ENCODE results near the gene PYM1. TPM values are rescaled to one million over a fixed set of nuclear protein-coding genes. Genes with fewer than 3 reads are reported as not detected.

The PYM1 gene
- total RNA-seq, 1 experiment from 2014 or later, result 24.8 TPM

DNA sequence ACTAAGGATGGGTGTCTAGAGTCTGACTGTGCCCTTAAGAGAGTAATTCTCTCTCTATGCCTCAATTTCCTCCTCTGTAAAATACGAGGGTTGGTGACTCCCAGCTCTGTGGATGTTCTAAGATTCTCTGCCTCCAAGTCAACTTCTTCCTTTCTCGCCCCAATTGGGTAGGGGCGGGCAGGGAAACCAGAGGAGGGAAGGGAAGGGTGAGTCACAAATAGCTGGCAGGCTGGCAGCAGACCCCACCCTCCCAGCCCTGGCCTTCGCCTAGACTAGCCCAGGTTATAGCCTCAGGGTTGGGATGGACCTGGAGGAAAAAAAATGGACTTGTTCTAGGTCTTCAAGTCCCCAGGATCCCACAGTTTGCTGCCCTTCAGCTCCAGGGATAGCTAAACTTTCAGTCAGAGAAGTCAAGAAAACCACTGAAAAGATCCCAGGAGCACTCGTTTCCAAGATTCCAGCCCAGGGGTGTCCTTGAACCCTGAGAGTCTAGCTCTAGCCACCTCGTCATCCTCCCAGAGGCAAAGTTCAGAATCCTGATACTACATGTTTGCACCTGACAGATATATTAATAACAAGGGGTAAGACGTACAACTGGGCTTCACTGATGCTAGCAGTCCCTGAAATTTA, 5.6 kb upstream of the PYM1 start:
- H2AFZ ChIP-seq (ENCODE audit: low read depth, low read length, poor library complexity, severe bottlenecking), result no peak overlapping the region
- peak; percentile 22 for DNase-seq (ENCODE audit: low read depth, low spot score)
- no peaks in the 10 kb centered on the region for H4K20me1 ChIP-seq (ENCODE audit: insufficient read depth)
- peak overlapping the region; percentile 91 for H3K4me2 ChIP-seq (ENCODE audit: low read length)
- peaks cover 27 to 67% of the 10 kb centered on the region in 2 experiments for H3K4me1 ChIP-seq (ENCODE audit: control insufficient read depth in 1 of 2, insufficient read depth in 2 of 2, low read length in 2 of 2)
- intact Hi-C loops (cut with micrococcal nuclease), result loop anchor here (5.0 kb wide), 1 partner anchor 109 kb away; the partner anchor contains the start of gene RPS26
- peak overlapping the region; percentile 54; the same call in 1 of the 2 replicates for H3K27ac ChIP-seq (ENCODE audit: low read depth, low read length)
- H3K79me2 ChIP-seq (ENCODE audit: insufficient read depth, low read length), result no peaks in the 10 kb centered on the region
- TF ChIP-seq YY1 (IDR thresholded peaks at IDR 0.05; ENCODE audit: extremely low read depth, insufficient replicate concordance, low read depth, low read length) (no peak), CBX3 (IDR thresholded peaks at IDR 0.05; ENCODE audit: low read depth) (no peak), POLR2AphosphoS5 (IDR thresholded peaks at IDR 0.05; ENCODE audit: low read depth, low read length) (peak; percentile 56), POLR2A (IDR thresholded peaks at IDR 0.05; ENCODE audit: borderline replicate concordance, extremely low read depth, insufficient read depth, insufficient read length) (no peak), SRF (IDR thresholded peaks at IDR 0.05; ENCODE audit: low read depth) (no peak), SP1 (IDR thresholded peaks at IDR 0.05; ENCODE audit: low read depth) (no peak)
- ATAC-seq, result peak; percentile 31
- H3K9ac ChIP-seq (ENCODE audit: low read length), result peak overlapping the region; percentile 73
- H3K36me3 ChIP-seq (ENCODE audit: control insufficient read depth in 1 of 2, insufficient read depth in 2 of 2, low read length in 2 of 2), result no peaks in the 10 kb centered on the region
- RAD21 ChIA-PET (ENCODE audit: low non-redundant PET in 1 of 2, low total read pairs in 2 of 2, uncharacterized antibody in 2 of 2, unreplicated experiment in 2 of 2), result no interaction called here
- no TSS peak for BruUV-seq (replicated peaks)
- CTCF ChIA-PET, result interaction anchor here (1.1 to 2.1 kb wide), 3 partner anchors 62 to 195 kb away, joined by 3 to 10 read pairs (median 4); no protein-coding TSS in a partner anchor
- H3K9me2 ChIP-seq (ENCODE audit: insufficient read depth), result no peaks in the 10 kb centered on the region
- POLR2A ChIA-PET, result interaction anchor here (0.8 to 1.9 kb wide), 4 partner anchors 13 to 171 kb away, joined by 3 to 7 read pairs (median 3); partner anchors contain the start of genes DNAJC14, PA2G4 and RAB5B
- peak overlapping the region; percentile 71 to 74 for H3K4me3 ChIP-seq (replicated peaks in 1 of 2; ENCODE audit: low read depth in 1 of 2, low read length in 2 of 2)
- H3K9me3 ChIP-seq (ENCODE audit: control insufficient read depth in 1 of 2, insufficient read depth in 1 of 2, low read depth in 1 of 2, low read length in 2 of 2), result no peaks in the 10 kb centered on the region
- no peaks in the 10 kb centered on the region for H3K27me3 ChIP-seq (ENCODE audit: insufficient read depth, low read length)

DNA sequence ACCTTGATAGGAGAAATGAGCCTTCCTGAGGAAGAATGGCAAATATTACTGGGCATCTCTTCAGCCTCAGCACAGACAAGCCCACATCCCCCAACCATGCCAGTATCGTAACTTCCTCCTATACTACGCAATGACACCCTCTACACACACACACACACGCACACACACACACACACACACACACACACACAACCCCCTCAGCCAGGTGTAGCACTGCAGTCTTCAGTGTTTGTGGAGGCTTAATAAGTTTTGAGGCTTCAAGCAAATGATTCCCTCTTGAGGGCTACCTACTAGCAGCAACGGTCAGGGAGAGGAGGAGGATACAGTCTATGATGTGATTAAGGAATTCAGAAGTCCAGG, 4.8 kb upstream of the PYM1 start:
- Histone ChIP-seq H3K9me2 (ENCODE audit: insufficient read depth) (no peaks in the 10 kb centered on the region), H3K4me2 (ENCODE audit: low read length) (peak overlapping the region; percentile 91), H3K36me3 (ENCODE audit: control insufficient read depth in 1 of 2, insufficient read depth in 2 of 2, low read length in 2 of 2) (no peaks in the 10 kb centered on the region), H3K27me3 (ENCODE audit: insufficient read depth, low read length) (no peaks in the 10 kb centered on the region), H3K9me3 (ENCODE audit: control insufficient read depth in 1 of 2, insufficient read depth in 1 of 2, low read depth in 1 of 2, low read length in 2 of 2) (no peaks in the 10 kb centered on the region), H3K27ac (ENCODE audit: low read depth, low read length) (peak overlapping the region; percentile 54), H3K4me3 (replicated peaks in 1 of 2; ENCODE audit: low read depth in 1 of 2, low read length in 2 of 2) (peak overlapping the region; percentile 71 to 74), H3K79me2 (ENCODE audit: insufficient read depth, low read length) (peaks cover 7% of the 10 kb centered on the region; the same call in 1 of the 2 replicates), H4K20me1 (ENCODE audit: insufficient read depth) (no peaks in the 10 kb centered on the region), H3K9ac (ENCODE audit: low read length) (peak overlapping the region; percentile 73), H3K4me1 (ENCODE audit: control insufficient read depth in 1 of 2, insufficient read depth in 2 of 2, low read length in 2 of 2) (peaks cover 27 to 59% of the 10 kb centered on the region in 2 experiments), H2AFZ (ENCODE audit: low read depth, low read length, poor library complexity, severe bottlenecking) (no peak overlapping the region)
- ATAC-seq (0 out of 2 replicates have a peak, but pooled peaks have one; percentile 3), DNase-seq (ENCODE audit: low read depth, low spot score) (no peak)
- intact Hi-C loops (cut with micrococcal nuclease), result loop anchor here (5.0 kb wide), 1 partner anchor 110 kb away; the partner anchor contains the start of gene RPS26
- RAD21 ChIA-PET (ENCODE audit: low non-redundant PET in 1 of 2, low total read pairs in 2 of 2, uncharacterized antibody in 2 of 2, unreplicated experiment in 2 of 2), result no interaction called here
- CTCF ChIA-PET, result interaction anchor here (1.0 to 2.1 kb wide), 4 partner anchors 8 to 194 kb away, joined by 3 to 10 read pairs (median 4); no protein-coding TSS in a partner anchor
- POLR2A ChIA-PET, result interaction anchor here (0.8 to 2.3 kb wide), 4 partner anchors 13 to 103 kb away, joined by 3 to 7 read pairs (median 5); partner anchors contain the start of genes DNAJC14 and RAB5B
- no TSS peak for BruUV-seq (replicated peaks)
- TF ChIP-seq EZH2phosphoT487 (IDR thresholded peaks at IDR 0.05; ENCODE audit: borderline replicate concordance) (no peak), ELF1 (IDR thresholded peaks at IDR 0.05; ENCODE audit: borderline replicate concordance, low read depth) (no peak), TCF7L2 (IDR thresholded peaks at IDR 0.05; ENCODE audit: borderline replicate concordance, extremely low read depth, insufficient read depth, insufficient read length) (no peak), FOSL1 (IDR thresholded peaks at IDR 0.05; ENCODE audit: low read depth) (no peak), RAD21 (IDR thresholded peaks at IDR 0.05; ENCODE audit: low read depth) (no peak)
- TF ChIP-seq, protein P1, sequence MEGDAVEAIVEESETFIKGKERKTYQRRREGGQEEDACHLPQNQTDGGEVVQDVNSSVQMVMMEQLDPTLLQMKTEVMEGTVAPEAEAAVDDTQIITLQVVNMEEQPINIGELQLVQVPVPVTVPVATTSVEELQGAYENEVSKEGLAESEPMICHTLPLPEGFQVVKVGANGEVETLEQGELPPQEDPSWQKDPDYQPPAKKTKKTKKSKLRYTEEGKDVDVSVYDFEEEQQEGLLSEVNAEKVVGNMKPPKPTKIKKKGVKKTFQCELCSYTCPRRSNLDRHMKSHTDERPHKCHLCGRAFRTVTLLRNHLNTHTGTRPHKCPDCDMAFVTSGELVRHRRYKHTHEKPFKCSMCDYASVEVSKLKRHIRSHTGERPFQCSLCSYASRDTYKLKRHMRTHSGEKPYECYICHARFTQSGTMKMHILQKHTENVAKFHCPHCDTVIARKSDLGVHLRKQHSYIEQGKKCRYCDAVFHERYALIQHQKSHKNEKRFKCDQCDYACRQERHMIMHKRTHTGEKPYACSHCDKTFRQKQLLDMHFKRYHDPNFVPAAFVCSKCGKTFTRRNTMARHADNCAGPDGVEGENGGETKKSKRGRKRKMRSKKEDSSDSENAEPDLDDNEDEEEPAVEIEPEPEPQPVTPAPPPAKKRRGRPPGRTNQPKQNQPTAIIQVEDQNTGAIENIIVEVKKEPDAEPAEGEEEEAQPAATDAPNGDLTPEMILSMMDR (IDR thresholded peaks at IDR 0.05 in 2 of 3, conservative IDR thresholded peaks at IDR 0.05 in 1 of 3; ENCODE audit: borderline replicate concordance in 1 of 3, insufficient read depth in 1 of 3, low read depth in 2 of 3, low read length in 2 of 3), result no peak
- TF ChIP-seq, protein P2, sequence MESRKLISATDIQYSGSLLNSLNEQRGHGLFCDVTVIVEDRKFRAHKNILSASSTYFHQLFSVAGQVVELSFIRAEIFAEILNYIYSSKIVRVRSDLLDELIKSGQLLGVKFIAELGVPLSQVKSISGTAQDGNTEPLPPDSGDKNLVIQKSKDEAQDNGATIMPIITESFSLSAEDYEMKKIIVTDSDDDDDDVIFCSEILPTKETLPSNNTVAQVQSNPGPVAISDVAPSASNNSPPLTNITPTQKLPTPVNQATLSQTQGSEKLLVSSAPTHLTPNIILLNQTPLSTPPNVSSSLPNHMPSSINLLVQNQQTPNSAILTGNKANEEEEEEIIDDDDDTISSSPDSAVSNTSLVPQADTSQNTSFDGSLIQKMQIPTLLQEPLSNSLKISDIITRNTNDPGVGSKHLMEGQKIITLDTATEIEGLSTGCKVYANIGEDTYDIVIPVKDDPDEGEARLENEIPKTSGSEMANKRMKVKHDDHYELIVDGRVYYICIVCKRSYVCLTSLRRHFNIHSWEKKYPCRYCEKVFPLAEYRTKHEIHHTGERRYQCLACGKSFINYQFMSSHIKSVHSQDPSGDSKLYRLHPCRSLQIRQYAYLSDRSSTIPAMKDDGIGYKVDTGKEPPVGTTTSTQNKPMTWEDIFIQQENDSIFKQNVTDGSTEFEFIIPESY (IDR thresholded peaks at IDR 0.05; ENCODE audit: extremely low read depth, insufficient replicate concordance, low read length), result no peak

All from HCT116 (cell line).